Activated T-cell treated with anti-CD3 and anti-CD28 coated beads, Interleukin-2, amount 50 U/mL, for 48 hours (primary cell): Measurements from ENCODE around the gene DGKI.

Source experiments
- DNase-seq, 2 experiments: peaks; one replicate each; pipeline ENCODE4 v3.0.0-alpha.2; 2020

Gene DGKI

GRCh38 chr7:137642472-137642871 is 204.3 kb downstream of the DGKI start:
- no peak for DNase-seq

- DNase-seq: no peak
These were observed 204.7 kb downstream of the DGKI start for GRCh38 chr7:137642031-137642430.

GRCh38 chr7:137636376-137636775 is 210.4 kb downstream of the DGKI start:
- no peak for DNase-seq

GRCh38 chr7:137635874-137636273 is 210.9 kb downstream of the DGKI start:
- DNase-seq: no peak

DNA sequence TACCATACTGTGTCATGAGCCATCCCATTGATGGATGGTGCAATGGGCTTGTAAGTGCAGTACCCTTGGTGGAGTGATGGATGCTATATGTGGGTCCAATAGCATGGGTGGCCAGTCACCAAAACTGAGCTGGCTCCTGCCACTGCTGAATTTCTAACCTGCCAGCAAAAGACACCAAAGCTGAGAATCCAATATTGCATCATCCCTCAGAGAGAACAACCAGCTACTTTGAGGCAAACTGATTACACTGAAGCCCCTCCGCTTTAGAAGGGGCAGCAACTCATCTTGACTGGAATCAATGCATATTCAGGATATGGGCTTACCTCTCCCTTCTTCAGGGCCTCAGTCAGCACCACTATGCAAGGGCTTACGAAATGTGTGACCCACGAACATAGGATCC is 211.6 kb downstream of the DGKI start:
- DNase-seq: no peak

- DNase-seq: no peak
These were observed 212.4 kb downstream of the DGKI start for GRCh38 chr7:137634356-137634755.

GRCh38 chr7:137633133-137633532 is 213.6 kb downstream of the DGKI start:
- no peak for DNase-seq

GRCh38 chr7:137628216-137628615 is 218.6 kb downstream of the DGKI start:
- DNase-seq: no peak

DNA sequence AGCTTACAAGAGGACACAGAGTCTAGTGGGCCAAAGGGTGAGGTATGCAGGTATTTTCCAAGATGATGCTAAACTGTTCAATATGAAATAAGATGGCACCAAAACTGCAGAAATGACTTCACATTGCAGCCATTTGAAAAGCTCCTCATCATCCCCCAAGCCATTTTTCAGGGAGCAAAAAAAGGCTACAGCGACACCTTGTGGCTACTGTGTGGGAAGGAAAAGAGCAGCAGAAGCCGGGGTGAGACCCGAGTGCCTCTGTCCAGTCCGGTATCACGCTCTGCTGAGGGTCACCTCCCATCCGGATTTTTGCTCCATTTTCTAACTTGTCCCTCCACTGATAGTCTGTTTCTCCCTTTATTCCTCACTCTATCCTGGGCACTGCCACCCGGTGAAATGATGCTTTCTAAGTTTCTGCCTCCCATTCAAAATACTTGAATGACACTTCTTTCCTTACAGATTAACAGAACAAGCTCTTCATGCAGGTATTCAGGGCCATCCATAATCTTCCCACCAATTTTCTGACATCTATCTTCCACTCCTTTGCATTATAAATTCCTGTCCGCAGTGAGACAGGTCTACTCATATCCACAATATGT is 220.2 kb downstream of the DGKI start:
- DNase-seq: peak; percentile 54 to 57

GRCh38 chr7:137625197-137625596 is 221.6 kb downstream of the DGKI start:
- no peak for DNase-seq

GRCh38 chr7:137619181-137619580 is 227.6 kb downstream of the DGKI start:
- DNase-seq: no peak

DNA sequence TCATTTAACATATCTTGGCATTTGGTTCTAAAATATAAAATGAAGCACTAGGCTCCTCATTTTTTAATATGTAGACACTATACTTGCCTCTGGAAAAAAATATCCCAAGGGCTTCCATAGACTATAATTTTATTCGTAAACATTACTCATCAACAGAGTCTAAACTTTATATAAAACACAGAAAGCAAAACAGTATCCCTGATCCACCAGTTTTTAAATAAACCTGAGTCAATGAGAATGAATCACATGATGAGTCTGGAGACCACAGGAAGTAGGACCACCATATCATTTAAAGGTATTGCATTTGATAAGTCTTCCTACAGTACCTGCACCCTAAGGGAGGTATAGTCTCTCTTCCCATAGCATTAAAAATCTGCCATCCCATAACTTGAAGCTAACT is 228.0 kb downstream of the DGKI start:
- DNase-seq: no peak

DNA sequence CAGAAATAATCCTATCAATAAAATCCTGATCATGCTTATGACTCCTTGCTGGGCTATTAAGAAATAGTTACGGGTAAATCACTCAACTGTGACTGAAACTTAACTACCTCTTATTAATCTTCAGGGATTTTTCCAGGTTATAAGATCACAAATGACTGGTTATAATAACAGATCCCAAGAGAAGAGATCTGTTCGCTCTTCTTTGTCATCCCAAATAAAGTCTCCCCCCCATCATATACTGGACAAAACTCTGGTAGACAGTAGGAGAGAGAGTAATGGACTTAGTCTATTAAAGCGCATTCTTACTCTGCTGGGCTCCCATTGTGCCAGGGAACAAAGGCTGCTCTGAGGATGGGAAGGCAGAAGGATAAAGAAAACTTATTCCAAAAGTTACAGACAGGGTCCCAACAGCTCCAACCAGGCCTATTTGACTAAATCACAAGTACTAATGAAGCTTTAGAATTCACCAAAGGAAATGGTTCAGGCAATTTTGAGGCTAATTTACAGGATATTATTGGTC is 233.7 kb downstream of the DGKI start:
- DNase-seq: no peak

- DNase-seq: no peak
These were observed 235.2 kb downstream of the DGKI start for GRCh38 chr7:137611606-137612005.

GRCh38 chr7:137609500-137609899 is 237.3 kb downstream of the DGKI start:
- DNase-seq: no peak

GRCh38 chr7:137606061-137606674 is 240.6 kb downstream of the DGKI start:
- DNase-seq: no peak

DNA sequence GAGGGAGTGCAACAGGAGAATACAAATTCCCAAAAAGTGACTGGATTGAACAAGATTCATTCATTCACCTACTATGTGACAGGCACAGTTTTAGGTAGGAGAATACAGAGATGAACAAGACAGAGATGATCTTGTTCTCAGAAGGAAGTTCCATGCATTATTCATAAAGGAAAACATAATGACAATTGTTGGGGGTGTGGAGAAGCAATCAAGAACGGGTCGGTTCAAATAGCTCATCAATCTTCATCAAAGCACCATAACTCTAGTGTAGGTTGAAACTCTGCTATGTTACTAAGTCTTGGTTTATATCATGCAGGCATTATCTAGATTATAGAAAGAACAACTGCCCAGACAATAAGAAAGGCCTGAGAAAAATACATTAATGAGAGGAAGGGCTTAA is 243.7 kb downstream of the DGKI start:
- no peak for DNase-seq

DNA sequence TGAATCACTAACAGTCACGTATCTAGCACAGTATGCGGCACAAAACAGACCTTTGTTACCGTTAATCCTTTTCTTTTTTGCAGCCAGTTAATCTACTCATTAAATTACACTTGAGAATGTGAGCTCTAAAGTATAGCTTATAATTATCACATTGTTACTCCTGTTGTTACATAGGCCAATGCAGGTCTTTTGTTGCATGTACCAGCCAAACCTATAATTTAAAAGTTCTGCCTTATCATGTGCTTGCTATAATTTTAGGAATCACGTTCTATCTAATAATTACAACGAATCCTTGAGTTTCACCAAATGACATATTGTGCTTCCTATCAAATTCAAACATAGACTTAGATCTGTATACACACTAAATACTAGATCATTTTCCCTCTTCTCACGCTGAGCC is 245.1 kb downstream of the DGKI start:
- no peak for DNase-seq

DNA sequence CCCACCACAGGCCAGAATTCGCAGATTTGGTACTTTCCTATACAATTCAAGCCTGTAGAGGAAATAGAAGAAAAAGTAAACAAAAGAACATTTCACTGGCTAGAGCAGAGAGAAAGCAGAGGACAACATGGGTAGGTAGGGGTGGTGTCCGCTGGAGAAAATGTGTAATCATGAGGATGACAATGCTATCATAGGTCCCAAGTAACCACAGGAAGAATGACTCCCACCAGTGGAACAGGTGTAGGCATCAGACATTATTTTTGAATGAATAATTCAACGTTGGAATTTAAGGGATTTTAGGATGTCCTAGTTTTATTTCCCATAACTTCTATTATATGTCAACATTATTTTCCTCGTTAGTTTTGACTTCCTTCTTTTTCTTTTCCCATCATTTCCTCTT is 248.9 kb downstream of the DGKI start:
- DNase-seq: no peak

GRCh38 chr7:137593115-137593711 is 253.6 kb downstream of the DGKI start:
- DNase-seq: no peak

GRCh38 chr7:137592232-137592896 is 254.4 kb downstream of the DGKI start:
- no peak for DNase-seq

- DNase-seq: no peak
These were observed 255.3 kb downstream of the DGKI start for GRCh38 chr7:137591421-137591837.

DNA sequence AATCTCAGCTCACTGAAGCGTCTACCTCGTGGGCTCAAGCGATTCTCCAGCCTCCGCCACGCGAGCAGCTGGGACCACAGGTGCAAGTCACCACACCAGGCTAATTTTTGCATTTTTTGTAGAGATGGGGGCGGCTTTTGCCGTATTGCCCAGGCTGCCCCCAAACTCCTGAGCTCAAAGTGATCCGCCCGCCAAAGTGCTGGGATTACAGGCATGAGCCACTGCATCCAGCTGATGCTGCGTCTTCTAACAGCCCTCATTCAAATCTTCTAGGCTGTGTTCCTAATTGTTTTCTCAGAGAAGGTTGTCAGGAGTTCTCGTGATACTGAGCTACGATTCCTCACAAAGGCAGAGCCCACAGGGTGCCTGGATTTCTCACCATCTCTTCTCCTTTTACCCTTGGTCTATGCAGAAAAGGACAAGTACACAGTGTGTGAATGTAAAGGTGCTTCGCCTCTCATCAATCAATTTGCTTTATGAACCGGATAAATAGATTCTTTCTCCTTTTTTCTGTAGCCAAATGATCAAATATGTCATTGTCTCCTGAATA is 255.9 kb downstream of the DGKI start:
- DNase-seq: no peak
